GM10847 (cell line): ENCODE measurements around the gene WNK2.

Source experiments
- POLR2A ChIP-seq: IDR thresholded peaks from 2 replicates; pipeline ENCODE4 v1.6.1; 2011; ENCODE audit not compliant: insufficient read length; ENCODE audit errors: extremely low read depth

The WNK2 gene

DNA sequence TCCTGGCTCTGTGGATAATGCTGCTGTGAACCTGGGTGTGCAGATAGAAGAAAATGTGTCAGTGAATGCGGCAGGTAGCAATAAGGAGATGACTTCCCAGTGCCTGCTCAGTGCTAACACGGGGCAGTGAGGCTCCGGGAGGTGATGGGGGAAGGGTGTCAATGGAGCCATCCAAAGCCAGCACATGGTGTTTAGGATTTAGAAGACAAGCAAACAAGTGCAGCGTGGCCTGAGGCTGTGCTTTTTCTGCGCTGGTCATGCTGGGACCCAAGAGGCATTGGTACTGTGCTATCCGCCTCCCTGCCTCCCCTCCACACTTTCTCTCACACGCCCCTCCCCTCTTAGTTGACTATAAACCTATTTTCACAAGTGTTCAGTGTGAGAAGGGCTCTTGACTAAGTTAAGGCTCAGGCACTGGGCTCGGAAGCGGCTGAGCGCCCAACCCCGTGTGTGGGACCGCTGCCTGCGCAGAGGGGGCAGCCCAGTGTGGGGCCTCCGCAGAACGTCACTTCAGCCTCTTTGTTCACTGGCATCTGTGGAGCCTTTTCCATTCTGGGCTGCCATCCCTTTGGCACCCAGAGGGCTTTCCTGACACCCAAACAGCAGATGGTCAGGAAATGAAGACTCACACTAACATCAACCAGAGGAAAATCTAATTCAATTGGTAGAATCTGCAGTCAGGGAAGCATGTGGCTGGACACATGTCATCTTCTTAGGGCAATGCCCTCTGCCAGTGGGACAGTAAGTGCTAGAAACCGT, 28.0 kb upstream of the WNK2 start:
- no peak for TF ChIP-seq POLR2A

DNA sequence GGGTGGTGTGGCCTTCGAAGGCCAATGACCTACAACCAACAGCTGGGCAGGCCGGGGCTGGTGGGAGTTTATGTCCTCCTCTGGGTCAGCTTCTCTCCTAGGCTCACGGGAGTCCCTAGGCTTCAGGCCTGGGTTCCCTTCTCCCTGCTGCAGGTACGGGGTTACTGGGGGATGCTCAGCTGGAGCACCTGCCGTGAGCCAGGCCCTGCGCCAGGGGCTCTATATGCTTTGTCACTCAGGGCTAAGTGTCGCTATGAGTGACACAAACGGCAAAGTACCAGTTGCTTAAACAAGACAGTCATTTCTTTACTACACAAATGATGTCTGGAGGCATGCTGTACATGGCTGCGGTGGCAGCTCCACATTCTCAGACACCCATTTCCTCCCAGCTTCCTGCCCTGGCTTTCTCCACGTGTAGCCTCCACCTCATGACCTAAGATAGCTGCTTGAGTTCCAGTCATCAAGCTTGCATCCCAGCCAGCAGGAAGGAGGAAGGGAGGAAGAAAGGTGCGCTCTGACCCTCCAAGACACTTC, 27.4 kb upstream of the WNK2 start:
- TF ChIP-seq POLR2A, result no peak

DNA sequence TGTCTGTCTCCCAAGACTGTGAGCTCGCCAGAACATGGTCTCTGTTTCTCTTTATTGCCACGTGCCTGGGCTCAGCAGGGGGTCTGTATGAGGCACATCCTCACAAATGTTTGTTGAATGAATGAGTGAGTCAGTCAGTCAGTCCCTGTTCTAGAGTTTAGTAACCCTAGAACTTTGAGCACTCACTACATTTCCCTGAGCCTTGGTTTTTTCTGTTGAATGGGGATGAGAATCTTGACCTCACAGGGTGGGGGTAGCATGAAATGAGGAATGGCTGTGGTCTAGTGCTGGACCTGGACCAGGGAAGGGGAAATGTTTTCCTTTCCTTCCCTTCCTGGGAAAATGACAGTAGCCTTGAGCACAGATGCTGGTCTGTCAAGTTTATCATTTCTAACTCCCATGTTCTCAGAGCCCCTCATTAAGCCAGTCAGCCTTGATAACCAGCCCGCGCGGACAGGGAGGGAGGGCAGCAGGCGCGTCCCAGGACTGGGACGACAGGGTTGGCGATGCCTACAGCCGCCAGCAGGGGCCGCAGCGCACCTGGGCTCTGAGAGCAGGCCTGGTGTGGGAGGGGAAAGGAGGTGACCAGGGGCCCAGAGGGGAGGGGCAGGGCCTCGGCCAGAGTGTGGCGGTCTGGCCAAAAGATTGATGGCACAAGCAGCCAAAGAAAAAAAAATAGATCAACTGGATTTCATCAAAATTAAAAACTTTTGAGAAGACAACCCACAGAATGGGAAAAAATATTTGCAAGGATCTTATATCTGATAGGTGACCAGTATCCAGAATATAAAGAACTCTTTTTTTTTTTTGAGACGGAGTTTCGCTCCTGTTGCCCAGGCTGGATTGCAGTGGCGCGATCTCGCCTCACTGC, 24.1 kb upstream of the WNK2 start:
- TF ChIP-seq POLR2A, result no peak

DNA sequence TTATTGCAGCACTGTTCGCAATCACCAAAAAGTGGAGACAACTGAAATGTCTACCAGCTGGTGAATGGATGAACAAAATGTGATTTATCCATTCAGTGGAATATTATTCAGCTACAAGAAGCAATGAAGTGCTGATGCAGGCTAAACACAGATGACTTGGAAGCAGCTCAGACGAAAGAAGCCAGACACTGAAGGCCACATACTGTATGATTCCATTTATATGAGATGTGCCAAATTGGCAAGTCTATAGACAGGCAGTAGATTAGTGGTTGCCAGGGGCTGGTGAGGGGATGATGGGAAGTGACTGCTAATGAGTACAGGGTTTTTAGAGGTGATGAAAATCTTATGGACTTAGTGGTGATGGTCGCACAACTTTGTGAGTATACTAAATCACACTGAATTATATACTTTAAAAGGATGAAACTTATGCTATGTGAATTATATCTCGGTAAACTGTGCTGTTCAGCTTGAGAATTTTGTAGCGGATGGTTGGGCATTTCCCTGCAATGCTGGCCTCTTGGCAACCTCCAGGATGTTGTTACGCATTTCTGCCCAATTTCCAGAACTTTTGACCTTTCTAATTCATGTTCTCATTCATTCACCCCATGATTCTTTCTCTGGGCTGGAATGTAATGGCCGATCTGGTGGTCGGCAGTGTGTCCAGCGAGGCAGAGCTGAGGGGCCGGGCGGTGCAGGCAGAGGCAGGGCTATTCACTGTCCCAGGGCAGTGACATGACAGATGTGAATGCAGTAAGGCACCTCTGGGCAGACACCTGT, 22.0 kb upstream of the WNK2 start:
- no peak for TF ChIP-seq POLR2A

DNA sequence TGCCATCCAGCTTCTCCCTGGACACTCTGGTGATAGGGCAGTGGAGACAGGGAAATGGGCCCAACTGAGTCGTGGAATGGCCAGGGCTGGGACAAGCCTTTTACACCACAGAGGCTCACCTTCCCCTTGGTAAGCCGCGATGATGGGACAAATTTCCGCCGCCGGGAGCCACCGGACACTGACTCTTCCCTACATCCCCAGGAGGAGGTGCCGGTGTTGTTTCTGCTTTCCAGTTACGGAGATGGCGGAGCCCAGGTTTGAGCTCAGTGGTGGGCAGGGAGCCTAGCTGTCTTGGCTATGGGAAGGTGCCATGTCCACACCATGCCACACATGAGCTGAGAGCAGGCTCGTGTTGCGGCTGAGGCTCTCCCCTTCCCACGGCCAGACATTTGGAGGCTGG, 19.9 kb upstream of the WNK2 start:
- no peak for TF ChIP-seq POLR2A

DNA sequence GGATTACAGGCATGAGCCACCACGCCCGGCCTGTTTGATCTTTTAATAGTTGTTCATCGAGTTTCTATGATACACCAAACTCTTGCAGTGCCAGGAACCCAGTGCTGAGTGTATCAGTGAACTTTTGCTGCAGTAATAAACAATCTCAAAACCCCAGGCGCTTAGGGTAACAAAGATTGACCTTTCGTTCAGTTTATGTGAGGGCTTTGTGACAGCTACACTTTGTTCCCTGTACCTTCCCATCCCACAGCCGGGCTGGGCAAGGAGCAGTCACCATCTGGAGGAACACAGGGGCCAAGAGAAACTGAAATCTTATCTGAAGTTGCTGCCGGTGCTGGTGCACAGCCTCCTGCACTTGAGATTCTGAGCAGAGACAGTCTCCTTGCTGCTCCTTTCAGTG, 17.2 kb upstream of the WNK2 start:
- TF ChIP-seq POLR2A, result no peak

DNA sequence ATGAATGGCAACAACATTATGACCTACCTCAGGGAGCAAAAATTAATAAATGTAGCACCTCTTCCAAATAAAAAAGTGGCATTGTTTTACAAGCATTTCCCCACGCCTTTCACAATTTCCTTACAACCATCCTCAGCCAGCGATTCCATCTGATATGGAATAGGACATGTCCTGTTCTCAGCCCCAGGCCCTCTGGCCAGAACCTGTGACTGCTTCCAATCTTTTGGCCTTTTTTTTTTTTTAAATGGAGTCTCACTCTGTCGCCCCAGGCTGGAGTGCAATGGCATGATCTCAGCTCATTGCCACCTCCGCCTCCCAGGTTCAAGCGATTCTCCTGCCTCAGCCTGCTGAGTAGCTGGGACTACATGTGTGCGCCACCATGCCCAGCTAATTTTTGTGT, 16.8 kb upstream of the WNK2 start:
- no peak for TF ChIP-seq POLR2A

DNA sequence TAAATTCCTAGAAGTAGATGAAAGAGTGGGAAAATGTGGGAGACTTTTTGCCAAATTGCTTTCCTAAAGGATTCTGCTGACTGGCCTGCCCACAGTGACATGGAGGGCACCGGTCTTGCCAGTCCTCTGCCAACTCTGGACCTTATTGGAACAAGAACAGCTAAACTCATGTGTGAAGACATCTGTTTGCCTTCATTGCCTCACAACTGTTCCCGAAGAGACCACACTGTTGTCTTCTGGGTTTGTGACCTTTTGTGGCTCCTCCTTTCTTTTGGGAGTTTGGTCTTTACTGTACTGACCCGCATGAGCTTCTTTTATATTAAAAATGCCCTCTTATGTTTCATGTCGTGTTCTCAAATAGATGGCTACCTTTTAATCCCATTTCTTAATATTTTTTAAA, 16.1 kb upstream of the WNK2 start:
- TF ChIP-seq POLR2A, result no peak

DNA sequence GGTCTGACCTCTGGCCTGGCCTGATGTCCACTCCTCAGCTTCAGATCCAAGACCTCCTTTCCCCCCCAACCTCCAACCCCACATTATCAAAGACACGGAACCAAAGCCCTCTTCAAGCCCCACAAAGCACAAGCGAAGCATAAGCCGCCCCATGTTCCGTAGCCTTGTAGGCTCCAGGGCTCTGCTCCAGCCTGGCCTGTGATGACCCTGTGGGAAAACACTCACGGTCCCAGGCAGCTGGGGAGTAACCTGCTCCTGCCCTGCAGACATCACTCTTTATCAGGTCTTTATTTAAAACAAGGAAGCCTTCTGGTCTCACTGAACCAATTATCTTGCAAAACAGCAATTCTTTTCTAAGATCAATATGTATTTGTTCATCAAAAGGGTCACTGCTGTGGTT, 15.4 kb upstream of the WNK2 start:
- TF ChIP-seq POLR2A, result no peak

DNA sequence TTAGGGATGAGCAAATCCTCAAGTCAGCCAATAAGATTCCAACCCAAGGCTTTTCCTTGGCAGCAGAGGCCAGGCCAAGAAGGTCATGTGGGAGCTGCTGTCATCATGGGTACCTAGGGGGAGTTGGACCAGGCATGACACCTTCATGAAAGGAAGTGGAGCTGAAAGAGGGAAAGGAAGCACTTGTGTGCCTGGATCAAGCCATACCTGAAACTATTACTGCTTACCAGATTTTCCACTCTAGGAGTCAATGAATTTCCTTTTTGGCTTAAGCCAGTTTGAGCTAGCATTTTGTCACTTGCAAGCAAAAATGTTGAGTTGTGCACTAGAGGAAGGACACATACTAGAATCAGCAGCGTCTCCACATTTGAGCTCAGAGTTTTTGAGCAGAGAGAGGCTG, 14.5 kb upstream of the WNK2 start:
- no peak for TF ChIP-seq POLR2A

DNA sequence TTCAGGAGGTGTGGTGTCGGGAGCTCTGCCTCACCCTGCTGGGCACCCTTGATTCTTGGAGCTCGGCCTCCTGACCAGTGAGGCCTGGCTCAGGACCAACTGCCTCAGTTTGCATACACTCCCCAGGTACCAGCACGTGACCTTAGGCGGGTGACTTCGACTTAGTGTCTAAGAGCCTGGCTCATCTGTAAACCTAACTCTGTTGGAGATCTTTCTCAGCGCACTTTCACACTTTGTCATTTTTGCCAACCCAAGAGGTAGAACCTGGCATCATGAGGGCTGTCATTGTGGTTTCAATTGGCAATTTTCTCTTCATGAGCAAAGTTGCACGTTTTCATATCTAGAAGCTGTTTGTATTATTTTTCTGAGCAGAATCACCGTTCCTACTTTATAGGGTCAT, 13.4 kb upstream of the WNK2 start:
- no peak for TF ChIP-seq POLR2A

DNA sequence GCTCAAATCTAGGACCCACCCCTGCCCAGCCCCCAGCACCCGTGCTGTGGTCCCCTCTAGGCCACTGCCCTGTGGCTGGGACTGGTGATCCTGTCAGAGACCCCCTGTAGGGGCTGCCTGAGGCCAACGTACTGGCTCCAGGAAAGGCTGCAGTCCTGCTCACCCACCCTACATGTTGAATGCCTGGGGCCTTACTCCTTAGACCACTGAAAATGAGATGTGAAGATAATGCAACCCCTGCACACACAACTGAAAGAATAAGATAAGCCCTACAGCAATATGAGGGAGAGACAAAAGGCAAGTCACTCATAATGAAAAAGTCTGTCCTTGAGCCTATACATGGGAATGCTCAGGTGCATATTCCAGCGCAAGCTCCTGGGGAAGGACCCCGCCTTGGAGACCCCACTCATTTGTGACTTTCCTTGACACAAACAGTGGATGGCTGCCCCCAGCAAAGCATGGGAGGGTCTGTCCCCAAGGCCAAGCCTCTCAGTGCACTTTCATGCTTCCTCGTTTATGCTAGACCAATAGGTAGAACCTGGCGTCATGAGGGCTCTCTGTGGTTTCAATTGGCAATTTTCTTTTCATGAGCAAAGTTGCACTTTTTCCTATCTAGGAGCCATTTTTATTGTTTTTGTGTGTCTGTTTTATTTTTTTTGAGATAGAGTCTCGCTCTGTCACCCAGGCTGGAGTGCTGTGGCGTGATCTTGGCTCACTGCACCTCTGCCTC, 12.5 kb upstream of the WNK2 start:
- TF ChIP-seq POLR2A, result no peak

DNA sequence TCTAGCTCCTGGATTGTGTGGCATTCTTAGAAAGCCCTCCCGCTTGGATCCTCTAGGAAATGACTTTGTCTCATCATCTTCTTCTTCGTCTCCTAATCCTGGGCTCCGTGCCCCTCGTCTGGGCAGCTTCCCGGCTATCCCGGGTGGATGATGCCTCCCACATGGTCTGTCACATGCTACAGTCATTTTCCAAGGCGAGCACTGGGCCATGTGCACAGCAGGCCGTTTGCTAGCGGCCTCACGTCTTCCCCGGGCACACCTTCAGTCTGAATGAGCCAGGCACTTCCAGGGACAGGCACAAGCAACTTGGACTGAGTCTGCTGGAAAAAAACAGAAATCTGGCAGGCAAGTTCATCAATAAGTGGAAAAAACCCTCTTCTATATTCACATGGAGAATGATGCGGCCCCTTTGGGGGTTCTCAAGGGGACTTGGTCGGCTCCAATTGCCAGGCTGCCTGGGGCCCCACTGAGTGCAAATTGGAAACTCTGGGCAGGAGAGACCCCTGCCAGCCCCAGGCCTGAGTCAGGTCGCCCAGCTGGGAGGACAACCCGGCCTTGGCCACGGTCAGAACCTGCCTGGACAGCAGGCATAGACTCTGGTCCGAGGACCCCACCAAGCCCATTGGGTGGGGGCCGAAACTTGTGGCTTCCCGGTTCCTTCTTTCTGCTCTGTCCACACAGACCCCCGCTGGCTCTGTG, 11.1 kb upstream of the WNK2 start:
- TF ChIP-seq POLR2A, result no peak

DNA sequence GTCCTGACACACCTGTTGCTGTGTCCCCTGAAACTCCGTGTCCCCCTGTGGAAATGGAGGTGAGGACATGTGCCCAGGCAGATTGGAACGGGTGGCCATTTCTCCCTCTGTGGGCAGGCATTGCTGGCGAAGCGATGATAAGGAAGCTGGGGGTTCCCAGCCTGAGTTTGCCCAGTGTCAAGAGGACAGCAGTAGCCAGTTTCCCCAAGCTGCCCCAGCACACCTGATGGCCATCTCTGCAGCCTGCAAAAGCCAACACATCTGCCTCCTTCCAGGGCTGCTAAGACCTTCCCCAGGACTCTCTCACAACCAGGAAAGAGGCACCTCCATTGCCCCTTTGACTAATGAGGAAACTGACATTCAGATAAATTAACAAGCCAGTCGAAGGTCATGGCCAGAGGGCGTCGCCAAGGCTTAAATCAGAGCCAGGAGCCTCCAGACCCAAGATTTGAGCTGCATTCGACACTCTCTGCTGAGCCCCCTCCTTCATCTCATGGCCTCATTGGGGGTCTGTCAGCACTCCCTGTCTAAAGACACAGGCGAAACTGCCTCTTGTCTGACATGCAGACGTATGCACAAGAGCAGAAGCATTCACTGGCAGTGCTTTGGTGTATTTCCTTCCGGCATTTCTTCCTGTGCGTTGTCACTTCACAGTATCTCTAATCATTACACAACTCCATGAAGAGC, 10.4 kb upstream of the WNK2 start:
- TF ChIP-seq POLR2A, result no peak
